Nephron (organoid): Measurements from ENCODE around the gene TPD52L1.

Experiments used
- H3K27ac Mint-ChIP-seq, 3 experiments: 2 replicates each; pipeline ENCODE4 v1.8.0; 2020; ENCODE audit warnings: mixed read lengths in 3 of 3, mild to moderate bottlenecking in 2 of 3, moderate library complexity in 1 of 3
- H3K27me3 Mint-ChIP-seq: 2 replicates; pipeline ENCODE4 v1.8.0; 2021; ENCODE audit warnings: low read depth, mild to moderate bottlenecking, moderate library complexity, mixed read lengths
- H3K36me3 Mint-ChIP-seq: 2 replicates; pipeline ENCODE4 v1.8.0; 2020; ENCODE audit warnings: low read depth, mixed read lengths
- H3K4me1 Mint-ChIP-seq: 2 replicates; pipeline ENCODE4 v1.8.0; 2020; ENCODE audit warnings: mixed read lengths
- H3K4me3 Mint-ChIP-seq, 3 experiments: 2 replicates each; pipeline ENCODE4 v1.8.0; 2020; ENCODE audit warnings: mild to moderate bottlenecking in 3 of 3, mixed read lengths in 3 of 3, moderate library complexity in 2 of 3
- H3K9me3 Mint-ChIP-seq: 2 replicates; pipeline ENCODE4 v1.8.0; 2020; ENCODE audit warnings: mixed read lengths
- CTCF ChIP-seq, 3 experiments: fragments of 200-600 bp; sonication (generic); IDR thresholded peaks; one replicate each; pipeline ENCODE4 v1.5.0; 2021; ENCODE audit warnings: antibody characterized with exemption in 3 of 3; ENCODE audit not compliant: unreplicated experiment in 3 of 3

Gene TPD52L1

GRCh38 chr6:125144822-125145221 lies 8.8 kb upstream of the TPD52L1 start:
- H3K27ac Mint-ChIP-seq, result no peak overlapping the region
- no peaks in the 10 kb centered on the region for H3K36me3 Mint-ChIP-seq
- H3K9me3 Mint-ChIP-seq, result peaks cover 3% of the 10 kb centered on the region
- H3K27me3 Mint-ChIP-seq, result peaks cover 4% of the 10 kb centered on the region
- no peak overlapping the region for H3K4me3 Mint-ChIP-seq
- no peak for TF ChIP-seq CTCF (IDR thresholded peaks at IDR 0.05; ENCODE audit: unreplicated experiment in 3 of 3)
- H3K4me1 Mint-ChIP-seq, result no peaks in the 10 kb centered on the region

DNA sequence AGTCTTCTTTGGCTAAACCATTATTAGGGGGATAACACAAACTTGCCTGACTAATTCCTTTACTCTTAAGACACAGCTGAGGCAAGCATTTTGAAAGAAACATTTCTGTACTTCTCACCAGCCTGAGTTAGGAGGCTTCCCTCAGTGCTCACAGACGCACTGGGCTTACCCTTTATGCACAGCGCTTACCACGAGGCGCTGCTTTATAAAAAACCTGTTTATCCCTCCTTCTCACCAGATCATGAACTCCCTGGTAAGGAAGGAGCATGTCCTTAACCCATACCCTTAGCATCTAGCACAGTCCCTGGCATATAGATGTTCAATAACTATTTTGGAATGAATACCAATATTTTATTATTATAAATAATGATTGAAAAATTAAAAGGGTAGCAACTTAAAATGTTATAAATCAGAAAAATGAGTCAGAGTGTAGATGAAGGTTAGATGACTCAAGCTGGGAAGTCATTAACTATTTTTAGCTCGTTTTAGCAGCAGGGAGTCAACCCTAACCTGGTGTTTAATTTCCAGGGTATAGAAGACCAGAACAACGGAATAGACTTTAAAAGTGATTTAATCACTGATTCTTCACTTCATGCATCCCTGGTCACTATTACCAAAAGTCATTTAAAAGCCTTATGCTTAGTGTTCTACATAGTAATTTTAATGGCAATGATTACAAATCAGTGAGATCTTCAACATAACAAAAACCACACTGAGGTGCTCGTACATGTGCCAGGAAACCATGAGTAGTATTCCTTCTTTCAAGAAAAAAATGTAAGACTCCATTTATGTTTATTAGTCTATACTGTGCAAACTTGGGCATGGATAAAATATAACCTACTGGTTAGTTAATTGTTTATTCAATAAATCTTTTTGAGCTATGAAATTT lies 4.1 kb upstream of the TPD52L1 start:
- peaks cover 5% of the 10 kb centered on the region for H3K4me1 Mint-ChIP-seq

DNA sequence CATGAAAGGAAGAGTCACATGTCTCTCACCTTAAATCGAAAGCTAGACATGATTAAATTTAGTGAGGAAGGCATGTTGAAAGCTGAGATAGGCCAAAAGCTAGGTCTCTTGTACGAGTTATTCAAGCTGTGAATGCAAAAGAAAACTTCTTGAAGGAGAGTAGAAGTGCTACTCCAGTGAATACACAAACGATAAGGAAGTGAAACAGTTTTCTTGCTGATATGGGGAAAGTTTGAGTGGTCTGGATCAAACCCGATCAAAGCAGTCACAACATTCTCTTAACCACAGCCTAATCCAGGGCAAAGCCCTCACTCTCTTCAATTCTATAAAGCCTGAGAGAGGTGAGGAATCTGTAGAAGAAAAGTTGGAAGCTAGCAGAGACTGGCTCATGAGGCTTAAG lies 1.9 kb upstream of the TPD52L1 start:
- peak overlapping the region in 1 of 3 experiments; percentile 17 for H3K4me3 Mint-ChIP-seq
- no peak overlapping the region for H3K27ac Mint-ChIP-seq
- H3K27me3 Mint-ChIP-seq, result peaks cover 11% of the 10 kb centered on the region
- H3K36me3 Mint-ChIP-seq, result no peaks in the 10 kb centered on the region
- H3K4me1 Mint-ChIP-seq, result peaks cover 5% of the 10 kb centered on the region
- no peak for TF ChIP-seq CTCF (IDR thresholded peaks at IDR 0.05; ENCODE audit: unreplicated experiment in 3 of 3)
- no peaks in the 10 kb centered on the region for H3K9me3 Mint-ChIP-seq

More for the DNA sequence above, 4.1 kb upstream of the TPD52L1 start:
- H3K27ac Mint-ChIP-seq, result no peak overlapping the region
- no peaks in the 10 kb centered on the region for H3K9me3 Mint-ChIP-seq
- H3K4me3 Mint-ChIP-seq, result peak overlapping the region in 1 of 3 experiments; percentile 35
- no peaks in the 10 kb centered on the region for H3K36me3 Mint-ChIP-seq
- peaks cover 11% of the 10 kb centered on the region for H3K27me3 Mint-ChIP-seq
- TF ChIP-seq CTCF (IDR thresholded peaks at IDR 0.05; ENCODE audit: unreplicated experiment in 3 of 3), result no peak

DNA sequence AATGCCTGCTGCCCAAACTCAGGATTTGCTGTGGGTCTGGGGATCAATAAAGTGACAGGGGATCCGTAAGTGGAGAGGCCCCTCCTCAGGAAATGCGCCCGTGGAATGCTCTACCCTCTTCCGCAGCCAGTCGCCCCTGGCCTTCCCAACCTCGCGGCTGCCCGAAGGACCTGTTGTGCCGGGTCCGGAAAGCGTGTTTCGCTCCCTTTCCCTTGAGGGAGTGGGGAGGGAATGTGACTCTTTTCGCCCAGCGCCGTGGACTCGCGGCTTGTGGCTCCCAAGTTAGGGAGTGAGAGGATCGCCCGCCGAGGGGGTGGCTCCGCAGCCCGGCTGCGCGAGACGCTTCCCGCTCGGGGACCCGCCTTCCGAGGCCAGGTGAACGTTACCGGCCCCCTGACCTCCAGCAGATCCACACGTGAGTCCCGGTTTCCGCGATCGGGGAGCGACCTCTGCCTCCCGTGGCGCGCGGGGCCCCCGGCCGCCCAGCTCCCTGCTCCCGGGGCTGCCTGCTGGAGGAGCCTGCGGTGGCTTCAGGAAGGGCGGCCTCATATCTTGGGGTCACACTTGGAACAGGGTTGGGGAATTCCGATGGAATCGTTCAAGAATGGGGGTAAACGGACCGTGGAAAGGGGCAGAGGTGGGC lies 666 bp downstream of the TPD52L1 start:
- peak overlapping the region; percentile 91 to 93 (median 93) for H3K4me3 Mint-ChIP-seq
- TF ChIP-seq CTCF (IDR thresholded peaks at IDR 0.05; ENCODE audit: unreplicated experiment in 3 of 3), result no peak
- peaks cover 1% of the 10 kb centered on the region for H3K36me3 Mint-ChIP-seq
- H3K9me3 Mint-ChIP-seq, result no peaks in the 10 kb centered on the region
- peaks cover 5% of the 10 kb centered on the region for H3K4me1 Mint-ChIP-seq
- peaks cover 12% of the 10 kb centered on the region for H3K27me3 Mint-ChIP-seq
- peak overlapping the region in 2 of 3 experiments; percentile 30 to 74 for H3K27ac Mint-ChIP-seq

- peak overlapping the region; percentile 87 to 91 (median 91) for H3K4me3 Mint-ChIP-seq
- no peaks in the 10 kb centered on the region for H3K9me3 Mint-ChIP-seq
- peak overlapping the region in 2 of 3 experiments; percentile 30 to 74 for H3K27ac Mint-ChIP-seq
- peak in 1 of 3 experiments; percentile 8 for TF ChIP-seq CTCF (IDR thresholded peaks at IDR 0.05; ENCODE audit: unreplicated experiment in 3 of 3)
- peaks cover 16% of the 10 kb centered on the region for H3K27me3 Mint-ChIP-seq
- peaks cover 5% of the 10 kb centered on the region for H3K4me1 Mint-ChIP-seq
- peaks cover 6% of the 10 kb centered on the region for H3K36me3 Mint-ChIP-seq
These were observed 1.2 kb downstream of the TPD52L1 start for GRCh38 chr6:125154761-125155135.
